Small intestine (tissue), 7 donors: ENCODE results near the gene CDIP1. TPM values are rescaled to one million over a fixed set of nuclear protein-coding genes. Genes with fewer than 3 reads are reported as not detected.

Source experiments
- DNase-seq, 2 donors: peaks; one replicate each; pipeline versions ENCODE4 v3.0.0 to v3.0.0-alpha.2; 2013
- FAIRE-seq: peaks from 2 replicates; lab custom pipeline; 2012; peaks lifted over from hg19 to GRCh38; lab: Jason Lieb, UNC
- H3K27ac ChIP-seq, 3 donors: one replicate each; pipeline ENCODE4 v1.5.1; 2013; ENCODE audit warnings: low read length in 2 of 3, mild to moderate bottlenecking in 2 of 3, control low read depth in 1 of 3, inconsistent platforms in 1 of 3, low read depth in 1 of 3, moderate library complexity in 1 of 3
- H3K27me3 ChIP-seq, 3 donors: one replicate each; pipeline ENCODE4 v1.6.1; 2013; ENCODE audit warnings: low read length in 3 of 3, inconsistent platforms in 1 of 3; ENCODE audit not compliant: control insufficient read depth in 3 of 3, insufficient read depth in 3 of 3
- H3K36me3 ChIP-seq, 3 donors: one replicate each; pipeline ENCODE4 v1.6.1; 2013; ENCODE audit warnings: low read length in 3 of 3, inconsistent platforms in 1 of 3, low read depth in 1 of 3, mild to moderate bottlenecking in 1 of 3, moderate library complexity in 1 of 3; ENCODE audit not compliant: control insufficient read depth in 3 of 3, insufficient read depth in 2 of 3
- H3K4me1 ChIP-seq, 3 donors: one replicate each; pipeline ENCODE4 v1.6.1; 2013; ENCODE audit warnings: low read length in 2 of 3, inconsistent platforms in 1 of 3, low read depth in 1 of 3, mild to moderate bottlenecking in 1 of 3, moderate library complexity in 1 of 3; ENCODE audit not compliant: control insufficient read depth in 3 of 3, insufficient read depth in 2 of 3
- H3K4me3 ChIP-seq, 3 donors: one replicate each; pipeline ENCODE4 v1.5.1; 2013; ENCODE audit warnings: low read length in 3 of 3, control low read depth in 1 of 3, inconsistent platforms in 1 of 3, low read depth in 1 of 3, mild to moderate bottlenecking in 1 of 3, moderate library complexity in 1 of 3
- H3K9me3 ChIP-seq, 2 donors: one replicate each; pipeline ENCODE4 v1.6.1; 2013; ENCODE audit warnings: low read depth in 1 of 2, low read length in 1 of 2; ENCODE audit not compliant: control insufficient read depth in 2 of 2, insufficient read depth in 1 of 2
- WGBS, 3 donors: extraction: QIAGEN DNeasy Blood & Tissue Kit; methylation state at CpG; one replicate each; pipeline ENCODE4 v1.1.7; 2013; 5-methylcytosine and 5-hydroxymethylcytosine counted together
- polyA plus RNA-seq, 4 donors: library from polyadenylated mRNA; stranded (reverse) in 3 of 4; unstranded in 1 of 4; fragments of 200-250 nt in 3 of 4; fragments of 120-200 nt in 1 of 4; gene quantifications; one replicate each; pipeline versions ENCODE4 v1.2.1 to v1.2.3, GENCODE V29; 2013
- donor health status: healthy with polysubstance abuse.
- donor health status: control.
- donor health status: control.
- donor health status: Bipolar disorder and iron deficiency.
- donor health status: healthy.

Gene CDIP1
- polyA plus RNA-seq, 4 donors = 26.5 to 49.9 (median 42.3) TPM

- peaks cover 0 to 35% (median 10%) of the 10 kb centered on the region in 3 donors for H3K36me3 ChIP-seq
- DNase-seq (peak in 1 of 2 donors; percentile 54), FAIRE-seq (no peak)
- H3K27ac ChIP-seq = peak overlapping the region in 2 of 3 donors; percentile 54 to 61
- H3K9me3 ChIP-seq = no peaks in the 10 kb centered on the region
- 70 to 90% (median 83%) methylated on average over 1 of the region's 1 CpG for WGBS, 3 donors
- no peaks in the 10 kb centered on the region for H3K27me3 ChIP-seq
- H3K4me1 ChIP-seq = no peaks in the 10 kb centered on the region
- H3K4me3 ChIP-seq = no peak overlapping the region
Measured at GRCh38 chr16:4488499-4488967, 50.0 kb downstream of the CDIP1 start.

GRCh38 chr16:4487955-4488498 is 50.5 kb downstream of the CDIP1 start:
- H3K4me3 ChIP-seq = no peak overlapping the region
- H3K36me3 ChIP-seq = peaks cover 0 to 33% (median 10%) of the 10 kb centered on the region in 3 donors
- WGBS, 3 donors = 44 to 61% (median 53%) methylated on average over 5 of the region's 5 CpGs
- FAIRE-seq = no peak
- no peaks in the 10 kb centered on the region for H3K4me1 ChIP-seq
- no peak overlapping the region for H3K27ac ChIP-seq
- no peaks in the 10 kb centered on the region for H3K9me3 ChIP-seq
- H3K27me3 ChIP-seq = no peaks in the 10 kb centered on the region
- no peak for DNase-seq

- Histone ChIP-seq H3K4me1 (no peaks in the 10 kb centered on the region), H3K9me3 (no peaks in the 10 kb centered on the region), H3K27me3 (no peaks in the 10 kb centered on the region), H3K4me3 (no peak overlapping the region), H3K27ac (peak overlapping the region in 1 of 3 donors; percentile 52), H3K36me3 (peaks cover 0 to 35% (median 10%) of the 10 kb centered on the region in 3 donors)
- WGBS, 3 donors = 89 to 97% (median 93%) methylated on average over 3 of the region's 3 CpGs
- FAIRE-seq = no peak
- no peak for DNase-seq
Measured at GRCh38 chr16:4486126-4486893, 52.3 kb downstream of the CDIP1 start.

GRCh38 chr16:4481963-4482362 is 56.6 kb downstream of the CDIP1 start:
- no peak for DNase-seq
- H3K4me1 ChIP-seq = no peaks in the 10 kb centered on the region
- H3K4me3 ChIP-seq = no peak overlapping the region
- peaks cover 0 to 24% (median 9%) of the 10 kb centered on the region in 3 donors for H3K36me3 ChIP-seq
- H3K27ac ChIP-seq = no peak overlapping the region
- no peaks in the 10 kb centered on the region for H3K9me3 ChIP-seq
- H3K27me3 ChIP-seq = no peaks in the 10 kb centered on the region
- WGBS, 3 donors = 69 to 96% (median 85%) methylated on average over 1 of the region's 1 CpG
- no peak for FAIRE-seq

GRCh38 chr16:4481526-4481925 is 57.0 kb downstream of the CDIP1 start:
- 21 to 59% (median 31%) methylated on average over 2 of the region's 2 CpGs for WGBS, 3 donors
- H3K4me1 ChIP-seq = no peaks in the 10 kb centered on the region
- H3K36me3 ChIP-seq = peaks cover 0 to 20% (median 9%) of the 10 kb centered on the region in 3 donors
- H3K4me3 ChIP-seq = no peak overlapping the region
- no peak overlapping the region for H3K27ac ChIP-seq
- H3K27me3 ChIP-seq = no peaks in the 10 kb centered on the region
- no peak for DNase-seq
- FAIRE-seq = no peak
- no peaks in the 10 kb centered on the region for H3K9me3 ChIP-seq

- Histone ChIP-seq H3K27ac (no peak overlapping the region), H3K9me3 (peaks cover 0 to 10% of the 10 kb centered on the region in 2 donors), H3K4me3 (no peak overlapping the region), H3K4me1 (peaks cover 0 to 9% (median 2%) of the 10 kb centered on the region in 3 donors), H3K36me3 (peaks cover 0 to 4% (median 0%) of the 10 kb centered on the region in 3 donors), H3K27me3 (no peaks in the 10 kb centered on the region)
- FAIRE-seq = no peak
- WGBS, 3 donors = 60 to 71% (median 62%) methylated on average over 2 of the region's 2 CpGs
- DNase-seq = no peak
Measured at GRCh38 chr16:4477966-4478365, 60.6 kb downstream of the CDIP1 start.

GRCh38 chr16:4475880-4476788 is 62.4 kb downstream of the CDIP1 start, which contains the start of gene HMOX2:
HMOX2 (plus strand) TSS chr16:4476398; CDS start chr16:4505525, 29,127 bp downstream.
- WGBS, 3 donors = 8 to 11% (median 8%) methylated on average over 55 to 70 of the region's 70 CpGs
- Histone ChIP-seq H3K9me3 (peaks cover 0 to 10% of the 10 kb centered on the region in 2 donors), H3K36me3 (peaks cover 0 to 3% (median 0%) of the 10 kb centered on the region in 3 donors), H3K27me3 (no peaks in the 10 kb centered on the region), H3K27ac (peak within 1 kb of the TSS; percentile 76 to 87 (median 86)), H3K4me3 (peak within 1 kb of the TSS; percentile 70 to 88 (median 74)), H3K4me1 (peaks cover 0 to 9% (median 2%) of the 10 kb centered on the region in 3 donors)
- peak; percentile 94 to 97 for DNase-seq
- no peak for FAIRE-seq
